ENCODE measurements around the gene ZFP82.

Gene ZFP82

GRCh38 chr19:36423925-36424324, 5.5 kb upstream of the ZFP82 start:
- TF ChIP-seq, protein P1, sequence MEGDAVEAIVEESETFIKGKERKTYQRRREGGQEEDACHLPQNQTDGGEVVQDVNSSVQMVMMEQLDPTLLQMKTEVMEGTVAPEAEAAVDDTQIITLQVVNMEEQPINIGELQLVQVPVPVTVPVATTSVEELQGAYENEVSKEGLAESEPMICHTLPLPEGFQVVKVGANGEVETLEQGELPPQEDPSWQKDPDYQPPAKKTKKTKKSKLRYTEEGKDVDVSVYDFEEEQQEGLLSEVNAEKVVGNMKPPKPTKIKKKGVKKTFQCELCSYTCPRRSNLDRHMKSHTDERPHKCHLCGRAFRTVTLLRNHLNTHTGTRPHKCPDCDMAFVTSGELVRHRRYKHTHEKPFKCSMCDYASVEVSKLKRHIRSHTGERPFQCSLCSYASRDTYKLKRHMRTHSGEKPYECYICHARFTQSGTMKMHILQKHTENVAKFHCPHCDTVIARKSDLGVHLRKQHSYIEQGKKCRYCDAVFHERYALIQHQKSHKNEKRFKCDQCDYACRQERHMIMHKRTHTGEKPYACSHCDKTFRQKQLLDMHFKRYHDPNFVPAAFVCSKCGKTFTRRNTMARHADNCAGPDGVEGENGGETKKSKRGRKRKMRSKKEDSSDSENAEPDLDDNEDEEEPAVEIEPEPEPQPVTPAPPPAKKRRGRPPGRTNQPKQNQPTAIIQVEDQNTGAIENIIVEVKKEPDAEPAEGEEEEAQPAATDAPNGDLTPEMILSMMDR (IDR thresholded peaks at IDR 0.05; ENCODE audit: control extremely low read depth, extremely low read depth, low read depth, missing control alignments) = no peak
- no peak for DNase-seq (ENCODE audit: extremely low spot score)
- ChIA-PET POLR2A (no interaction called here), CTCF (no interaction called here)

- DNase-seq (ENCODE audit: extremely low spot score) = no peak
- ChIA-PET POLR2A (no interaction called here), CTCF (no interaction called here)
- TF ChIP-seq, protein P1 (IDR thresholded peaks at IDR 0.05; ENCODE audit: control extremely low read depth, extremely low read depth, low read depth, missing control alignments) = no peak
These were observed 3.5 kb upstream of the ZFP82 start for GRCh38 chr19:36421749-36422481.

DNA sequence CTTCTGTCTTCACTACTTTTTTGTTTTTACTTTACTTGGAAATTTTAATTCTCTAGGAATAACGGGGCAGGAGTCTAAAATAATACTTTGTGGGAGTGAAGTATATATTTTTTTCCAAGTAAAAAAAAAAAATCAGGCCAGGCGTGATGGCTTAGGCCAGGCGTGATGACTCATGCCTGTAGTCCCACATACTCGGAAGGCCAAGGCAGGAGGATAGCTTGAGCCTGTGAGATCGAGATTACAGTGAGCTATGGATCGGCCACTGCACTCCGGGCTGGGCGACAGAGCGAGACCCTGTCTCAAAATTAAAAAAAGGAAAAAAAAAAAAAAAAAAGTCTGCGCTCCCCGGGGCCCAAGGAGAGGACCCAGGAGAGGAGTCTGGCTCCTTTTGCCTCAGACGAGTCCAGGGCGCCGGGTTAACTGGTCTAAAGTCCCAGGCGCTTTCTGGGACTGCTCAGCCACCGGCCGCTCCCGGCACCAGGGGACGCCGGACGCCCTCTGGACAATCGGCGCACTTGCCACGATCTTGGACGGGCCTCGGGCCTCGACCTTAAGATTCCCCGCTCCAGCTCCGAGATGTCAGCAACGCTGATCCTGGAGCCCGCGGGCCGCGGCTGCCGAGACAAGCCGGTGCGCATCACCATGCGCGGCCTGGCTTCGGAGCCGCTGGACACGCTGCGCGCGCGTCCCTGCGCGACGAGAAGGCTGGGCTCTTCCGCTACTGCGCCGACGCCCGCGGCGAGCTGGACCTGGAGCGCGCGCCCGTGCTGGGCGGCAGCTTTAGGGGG, 2.7 kb upstream of the ZFP82 start:
- DNase-seq (ENCODE audit: extremely low spot score) = no peak
- TF ChIP-seq, protein P1 (IDR thresholded peaks at IDR 0.05; ENCODE audit: control extremely low read depth, extremely low read depth, low read depth, missing control alignments) = no peak
- ChIA-PET CTCF (no interaction called here), POLR2A (no interaction called here)

DNA sequence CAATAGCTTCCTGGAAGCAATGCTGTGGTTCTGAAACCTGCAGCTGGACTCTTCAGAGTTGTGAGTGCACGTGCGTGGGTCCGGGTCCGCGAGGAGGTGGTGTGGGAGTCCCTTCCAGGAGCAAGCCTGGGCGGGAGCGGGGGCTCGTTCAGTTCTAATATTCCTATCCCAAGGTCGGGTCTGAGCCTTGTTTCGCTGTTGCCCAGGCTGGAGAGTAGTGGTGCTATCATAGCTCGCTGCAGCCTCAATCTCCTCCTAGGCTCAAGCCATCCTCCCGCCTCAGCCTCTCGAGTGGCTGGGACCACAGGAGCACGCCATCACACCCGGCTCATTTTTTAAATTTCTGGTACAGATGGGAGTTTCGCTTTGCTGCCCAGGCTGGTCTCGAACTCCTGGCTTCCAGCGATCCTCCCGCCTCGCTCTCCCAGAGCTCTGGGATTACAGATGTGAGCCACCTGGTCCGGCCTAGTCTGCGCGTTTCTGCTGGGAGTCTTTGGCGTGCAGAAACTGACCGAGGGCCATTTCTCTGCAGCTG, 625 bp downstream of the ZFP82 start:
- TF ChIP-seq, protein P1 (IDR thresholded peaks at IDR 0.05; ENCODE audit: control extremely low read depth, extremely low read depth, low read depth, missing control alignments) = no peak
- ChIA-PET POLR2A (interaction anchor here (0.6 kb wide), 1 partner anchor 92 kb away, joined by 3 read pairs; no protein-coding TSS in a partner anchor), CTCF (no interaction called here)
- no peak for DNase-seq (ENCODE audit: extremely low spot score)

DNA sequence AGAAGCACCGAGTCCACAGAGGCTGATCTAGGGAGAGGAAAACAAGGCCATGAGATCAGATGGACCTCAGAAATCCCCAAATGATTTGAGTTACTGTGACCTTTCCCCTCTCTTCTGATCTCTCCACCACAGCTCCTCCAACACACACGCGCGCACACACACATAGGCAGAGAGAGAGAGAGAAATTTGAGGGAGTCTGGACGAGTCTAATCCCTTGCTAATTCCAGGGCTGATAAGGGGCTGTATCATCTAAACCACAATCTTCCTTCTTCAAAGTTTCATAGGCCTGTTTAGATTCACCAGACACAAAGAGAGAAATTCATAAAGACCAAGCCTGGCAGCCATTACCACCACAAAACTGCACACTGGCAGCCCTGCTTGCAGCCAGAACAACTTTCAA, 8.6 kb downstream of the ZFP82 start:
- ChIA-PET CTCF (no interaction called here), POLR2A (no interaction called here)
- TF ChIP-seq, protein P1 (IDR thresholded peaks at IDR 0.05; ENCODE audit: control extremely low read depth, extremely low read depth, low read depth, missing control alignments) = no peak
- DNase-seq (ENCODE audit: extremely low spot score) = no peak

DNA sequence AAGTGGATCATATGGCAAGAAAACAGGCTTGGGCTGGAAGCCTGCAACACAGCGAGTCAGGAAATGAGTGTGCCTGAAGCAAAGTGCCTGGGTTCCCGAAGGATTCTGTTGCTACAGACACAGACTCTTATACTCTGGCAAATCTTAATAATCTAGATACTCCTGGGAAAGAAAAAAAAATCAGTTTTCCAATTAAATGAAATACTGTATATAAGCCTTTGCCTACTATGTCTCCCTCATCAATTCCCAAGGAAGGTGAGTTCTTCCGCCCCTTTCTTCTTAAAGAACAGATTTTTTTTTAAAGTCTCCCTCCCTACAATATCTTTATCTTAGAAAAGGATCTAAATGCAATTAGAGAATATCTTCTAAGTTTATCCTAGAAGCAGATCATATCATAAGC, 10.3 kb downstream of the ZFP82 start:
- POLR2A ChIA-PET = no interaction called here
- no peak for DNase-seq (ENCODE audit: extremely low spot score)
- TF ChIP-seq, protein P1 (IDR thresholded peaks at IDR 0.05; ENCODE audit: control extremely low read depth, extremely low read depth, low read depth, missing control alignments) = no peak
- CTCF ChIA-PET = no interaction called here

All from GM10248 (cell line).